ENCODE measurements around the gene FAU. TPM values are rescaled to one million over a fixed set of nuclear protein-coding genes. Genes with fewer than 3 reads are reported as not detected.

Gene FAU
- total RNA-seq, 6 donors from 2014 or later = 405 to 1,014 (median 590) TPM

DNA sequence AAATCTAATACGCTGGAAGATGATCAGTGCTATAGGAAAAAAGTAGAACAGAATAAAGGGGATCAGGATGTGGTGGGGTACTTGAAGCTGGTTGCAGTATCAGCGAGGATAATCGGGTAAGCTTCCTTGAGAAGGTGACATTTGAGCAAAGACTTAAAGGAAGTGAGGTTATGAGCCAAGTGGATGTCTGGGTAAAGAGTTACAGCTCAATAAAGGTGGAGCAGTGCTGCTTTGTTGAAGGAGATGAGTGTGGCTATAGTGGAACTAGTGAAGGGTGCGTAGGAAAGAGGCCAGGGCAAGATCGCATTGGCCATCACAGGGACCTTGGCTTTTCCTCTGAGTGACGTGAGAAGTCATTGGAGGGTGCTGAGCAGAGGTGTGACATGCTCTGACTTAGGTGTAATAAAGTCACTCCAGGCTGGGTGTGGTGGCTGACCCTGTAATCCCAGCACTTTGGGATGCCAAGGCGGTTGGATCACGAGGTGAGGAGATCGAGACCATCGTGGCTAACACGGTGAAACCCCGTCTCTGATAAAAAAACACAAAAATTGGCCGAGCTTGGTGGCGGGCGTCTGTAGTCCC lies 14.7 kb upstream of the FAU start:
- H3K36me3 ChIP-seq = peaks cover 0 to 13% (median 11%) of the 10 kb centered on the region in 4 donors
- H3K4me3 ChIP-seq = no peak overlapping the region
- ATAC-seq (ENCODE audit: low FRiP score in 2 of 2) (no peak), DNase-seq (no peak)
- 92 to 95% methylated on average over 15 of the region's 15 CpGs for WGBS, 2 donors
- TF ChIP-seq POLR2A (IDR thresholded peaks at IDR 0.05) = no peak
- no peak for TF ChIP-seq EP300 (IDR thresholded peaks at IDR 0.05)
- no peak for TF ChIP-seq POLR2AphosphoS5 (IDR thresholded peaks at IDR 0.05)
- TF ChIP-seq, protein P1, sequence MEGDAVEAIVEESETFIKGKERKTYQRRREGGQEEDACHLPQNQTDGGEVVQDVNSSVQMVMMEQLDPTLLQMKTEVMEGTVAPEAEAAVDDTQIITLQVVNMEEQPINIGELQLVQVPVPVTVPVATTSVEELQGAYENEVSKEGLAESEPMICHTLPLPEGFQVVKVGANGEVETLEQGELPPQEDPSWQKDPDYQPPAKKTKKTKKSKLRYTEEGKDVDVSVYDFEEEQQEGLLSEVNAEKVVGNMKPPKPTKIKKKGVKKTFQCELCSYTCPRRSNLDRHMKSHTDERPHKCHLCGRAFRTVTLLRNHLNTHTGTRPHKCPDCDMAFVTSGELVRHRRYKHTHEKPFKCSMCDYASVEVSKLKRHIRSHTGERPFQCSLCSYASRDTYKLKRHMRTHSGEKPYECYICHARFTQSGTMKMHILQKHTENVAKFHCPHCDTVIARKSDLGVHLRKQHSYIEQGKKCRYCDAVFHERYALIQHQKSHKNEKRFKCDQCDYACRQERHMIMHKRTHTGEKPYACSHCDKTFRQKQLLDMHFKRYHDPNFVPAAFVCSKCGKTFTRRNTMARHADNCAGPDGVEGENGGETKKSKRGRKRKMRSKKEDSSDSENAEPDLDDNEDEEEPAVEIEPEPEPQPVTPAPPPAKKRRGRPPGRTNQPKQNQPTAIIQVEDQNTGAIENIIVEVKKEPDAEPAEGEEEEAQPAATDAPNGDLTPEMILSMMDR (IDR thresholded peaks at IDR 0.05) = no peak
- H3K4me1 ChIP-seq = peaks cover 24 to 33% (median 27%) of the 10 kb centered on the region in 4 donors
- no peaks in the 10 kb centered on the region for H3K27me3 ChIP-seq
- H3K9me3 ChIP-seq = no peaks in the 10 kb centered on the region
- H3K27ac ChIP-seq = peak overlapping the region in 1 of 4 donors; percentile 97

DNA sequence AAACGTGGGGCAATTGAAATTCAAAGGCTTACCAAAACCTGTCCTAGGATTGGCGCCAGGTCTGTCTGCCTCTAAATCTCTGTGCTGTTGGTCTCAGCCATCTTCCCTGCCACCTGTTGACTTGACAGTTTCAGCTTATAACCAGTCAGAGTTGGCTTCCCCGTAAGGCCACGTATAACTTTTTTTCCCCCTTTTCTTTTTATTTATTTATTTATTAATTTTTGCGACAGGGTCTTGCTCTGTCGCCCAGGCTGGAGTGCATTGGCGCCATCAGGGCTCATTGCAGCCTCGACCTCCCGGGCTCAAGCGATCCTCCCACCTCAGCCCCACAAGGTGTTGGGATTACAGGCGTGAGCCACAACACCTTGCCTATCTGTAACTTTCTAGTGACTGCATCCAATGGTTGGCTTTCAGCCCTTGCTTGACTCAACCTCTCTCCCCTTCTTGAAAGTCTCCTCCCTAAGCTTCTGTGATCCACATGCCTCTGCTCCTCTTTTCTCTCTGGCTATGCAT lies 13.8 kb upstream of the FAU start:
- no peak for TF ChIP-seq EP300 (IDR thresholded peaks at IDR 0.05)
- no peak for TF ChIP-seq POLR2AphosphoS5 (IDR thresholded peaks at IDR 0.05)
- peak overlapping the region; percentile 97 to 99 (median 98) for H3K27ac ChIP-seq
- 56 to 57% methylated on average over 11 of the region's 11 CpGs for WGBS, 2 donors

DNA sequence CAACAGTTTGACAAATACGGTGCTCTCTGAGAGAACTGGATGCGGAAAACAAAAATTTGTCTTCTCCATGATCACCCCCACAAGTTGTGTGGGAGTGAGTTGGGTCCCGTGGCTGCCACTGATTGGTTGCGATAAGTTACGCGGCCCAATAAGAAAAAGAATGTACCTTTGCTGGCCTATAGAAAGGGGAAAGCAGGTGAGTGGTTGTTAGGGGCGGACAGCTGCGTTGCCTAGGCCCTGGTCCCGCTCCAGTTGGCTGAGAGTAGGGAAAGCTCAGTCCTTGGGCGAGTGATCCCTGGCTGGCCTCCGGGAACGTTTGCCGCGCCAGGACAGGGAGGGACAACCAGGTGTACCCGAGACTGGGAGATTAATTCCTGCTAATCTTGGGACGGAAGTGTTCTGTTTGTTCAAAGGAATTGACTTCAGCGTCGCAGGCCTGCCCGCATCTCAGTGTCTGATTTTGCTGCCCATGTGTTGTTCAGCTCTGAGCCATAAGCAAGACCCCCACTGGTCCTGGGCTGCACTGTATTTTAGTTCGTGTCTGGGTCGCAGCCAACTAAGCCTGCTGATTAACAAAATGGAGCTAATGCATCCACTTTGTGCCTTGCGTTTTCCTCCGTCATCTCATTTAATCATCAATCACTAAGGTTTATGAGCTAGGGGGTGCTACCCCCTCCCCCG lies 13.2 kb upstream of the FAU start:
- H3K36me3 ChIP-seq = peaks cover 13 to 28% (median 26%) of the 10 kb centered on the region in 4 donors
- WGBS, 2 donors = 2 to 3% methylated on average over 20 to 24 of the region's 24 CpGs
- TF ChIP-seq POLR2AphosphoS5 (IDR thresholded peaks at IDR 0.05) = peak; percentile 61 to 66
- no peak for TF ChIP-seq EP300 (IDR thresholded peaks at IDR 0.05)
- TF ChIP-seq, protein P1 (IDR thresholded peaks at IDR 0.05) = peak in 1 of 6 experiments; percentile 12
- peak in 1 of 4 donors; percentile 40 for TF ChIP-seq POLR2A (IDR thresholded peaks at IDR 0.05)
- no peaks in the 10 kb centered on the region for H3K27me3 ChIP-seq
- H3K4me1 ChIP-seq = peaks cover 24 to 33% (median 27%) of the 10 kb centered on the region in 4 donors
- DNase-seq (peak; percentile 90 to 96), ATAC-seq (ENCODE audit: low FRiP score in 2 of 2) (peak; percentile 93)
- peak overlapping the region; percentile 67 to 98 (median 88) for H3K4me3 ChIP-seq
- no peaks in the 10 kb centered on the region for H3K9me3 ChIP-seq
- H3K27ac ChIP-seq = peak overlapping the region; percentile 97 to 99 (median 98)

More for the DNA sequence above, 13.8 kb upstream of the FAU start:
- Histone ChIP-seq H3K9me3 (no peaks in the 10 kb centered on the region), H3K4me3 (peak overlapping the region in 3 of 4 donors; percentile 67 to 98 (median 86)), H3K4me1 (peaks cover 24 to 33% (median 27%) of the 10 kb centered on the region in 4 donors), H3K27me3 (no peaks in the 10 kb centered on the region), H3K36me3 (peaks cover 7 to 22% (median 20%) of the 10 kb centered on the region in 4 donors)
- no peak for DNase-seq
- no peak for ATAC-seq (ENCODE audit: low FRiP score in 2 of 2)

DNA sequence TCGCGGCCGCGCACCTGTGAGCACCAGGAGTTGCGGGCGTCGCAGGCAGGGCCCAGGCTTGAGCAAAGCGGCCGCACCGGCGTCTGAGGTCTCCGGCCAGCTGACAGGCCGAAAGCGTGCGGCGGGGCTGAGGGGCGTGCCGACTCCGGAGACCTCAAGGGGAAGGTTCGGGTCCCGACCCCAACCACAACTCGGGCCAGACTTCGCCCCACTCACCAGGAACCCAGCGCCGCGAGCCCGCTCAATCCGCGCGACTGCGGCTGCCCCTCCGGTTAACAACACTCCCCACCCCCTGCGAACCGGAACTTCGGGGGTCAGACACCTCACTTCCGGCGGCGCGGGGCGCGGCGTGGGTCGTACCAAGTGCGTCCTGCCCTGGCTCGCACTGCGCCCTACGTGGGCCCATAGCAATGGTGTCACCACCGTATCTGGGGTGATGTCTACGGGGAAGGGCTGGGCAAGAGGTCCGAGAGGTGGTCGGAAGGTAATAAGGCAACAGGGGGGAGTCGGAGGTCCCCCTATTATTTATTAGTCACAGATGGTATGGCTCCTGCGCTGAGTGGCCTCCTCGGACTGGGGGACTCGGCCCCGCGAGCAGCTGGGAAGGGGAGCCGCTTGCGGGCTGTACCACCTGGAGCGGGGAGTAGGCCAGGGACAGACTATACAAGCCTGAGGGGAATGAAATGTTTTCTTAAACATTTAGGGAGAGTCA lies 12.5 kb upstream of the FAU start, which contains the start of gene SYVN1:
Gene SYVN1, minus strand, starts transcription at position 280 of the 712 bp plus-strand sequence. CDS start 918 bp downstream, outside the sequence.
- no peaks in the 10 kb centered on the region for H3K9me3 ChIP-seq
- peak; percentile 94 to 96 for ATAC-seq (ENCODE audit: low FRiP score in 2 of 2)
- H3K27me3 ChIP-seq = no peaks in the 10 kb centered on the region
- TF ChIP-seq EP300 (IDR thresholded peaks at IDR 0.05) = peak in 1 of 4 donors; percentile 75
- peak; percentile 77 to 97 (median 94) for TF ChIP-seq POLR2A (IDR thresholded peaks at IDR 0.05)
- TF ChIP-seq, protein P1 (IDR thresholded peaks at IDR 0.05) = peak in 2 of 6 experiments; percentile 14 to 24
- TF ChIP-seq POLR2AphosphoS5 (IDR thresholded peaks at IDR 0.05) = peak; percentile 99
- H3K36me3 ChIP-seq = peaks cover 20 to 35% (median 33%) of the 10 kb centered on the region in 4 donors
- DNase-seq = peak; percentile 90 to 99
- H3K27ac ChIP-seq = peak within 1 kb of the TSS; percentile 97 to 99 (median 98)
- WGBS, 2 donors = 0% methylated on average over 16 to 26 of the region's 60 CpGs
- peaks cover 24 to 33% (median 27%) of the 10 kb centered on the region in 4 donors for H3K4me1 ChIP-seq
- peak within 1 kb of the TSS; percentile 67 to 98 (median 88) for H3K4me3 ChIP-seq

Measured in upper lobe of left lung (tissue), 6 donors.